ENCODE measurements around the gene LCTL. TPM values are rescaled to one million over a fixed set of nuclear protein-coding genes. Genes with fewer than 3 reads are reported as not detected.
"Not testable (repeated sequence)": the region's sequence is repeated elsewhere in the genome, so short reads cannot be mapped to it uniquely, and the experiment has no call there.

Gene LCTL
- total and polyA plus RNA-seq, 12 donors = 0.03 to 0.16 TPM; not detected in 10

- H3K36me3 ChIP-seq (replicated peaks in 1 of 2) = peaks cover 0 to 34% of the 10 kb centered on the region in 2 donors
- peak within 1 kb of the TSS; percentile 87 to 96 (median 92) for H3K27ac ChIP-seq
- peak; percentile 73 to 87 (median 77) for DNase-seq
- TF ChIP-seq POLR2A (IDR thresholded peaks at IDR 0.05) (peak; percentile 89), CTCF (IDR thresholded peaks at IDR 0.05) (peak in 5 of 6 experiments; percentile 10 to 33 (median 13))
- no peaks in the 10 kb centered on the region for H3K27me3 ChIP-seq
- peaks cover 14 to 28% of the 10 kb centered on the region in 2 donors for H3K4me1 ChIP-seq (replicated peaks in 1 of 2)
- no peaks in the 10 kb centered on the region for H3K9me3 ChIP-seq (replicated peaks in 1 of 3)
- H3K4me3 ChIP-seq = peak within 1 kb of the TSS; percentile 80 to 91 (median 90)
- WGBS, 4 donors = 0 to 1% (median 0%) methylated on average over 45 to 46 of the region's 46 CpGs
- intact Hi-C loops (cut with DNase I) = no loop called here
These were observed 61.0 kb downstream of the LCTL start, which contains the start of the genes RPL4 and ZWILCH for GRCh38 chr15:66504563-66505429. Gene RPL4, minus strand, starts transcription at chr15:66504855. Its CDS starts 65 bp downstream, at chr15:66504790. Gene ZWILCH, plus strand, starts transcription at chr15:66505326. Its CDS starts 13 bp downstream, at chr15:66505339.

DNA sequence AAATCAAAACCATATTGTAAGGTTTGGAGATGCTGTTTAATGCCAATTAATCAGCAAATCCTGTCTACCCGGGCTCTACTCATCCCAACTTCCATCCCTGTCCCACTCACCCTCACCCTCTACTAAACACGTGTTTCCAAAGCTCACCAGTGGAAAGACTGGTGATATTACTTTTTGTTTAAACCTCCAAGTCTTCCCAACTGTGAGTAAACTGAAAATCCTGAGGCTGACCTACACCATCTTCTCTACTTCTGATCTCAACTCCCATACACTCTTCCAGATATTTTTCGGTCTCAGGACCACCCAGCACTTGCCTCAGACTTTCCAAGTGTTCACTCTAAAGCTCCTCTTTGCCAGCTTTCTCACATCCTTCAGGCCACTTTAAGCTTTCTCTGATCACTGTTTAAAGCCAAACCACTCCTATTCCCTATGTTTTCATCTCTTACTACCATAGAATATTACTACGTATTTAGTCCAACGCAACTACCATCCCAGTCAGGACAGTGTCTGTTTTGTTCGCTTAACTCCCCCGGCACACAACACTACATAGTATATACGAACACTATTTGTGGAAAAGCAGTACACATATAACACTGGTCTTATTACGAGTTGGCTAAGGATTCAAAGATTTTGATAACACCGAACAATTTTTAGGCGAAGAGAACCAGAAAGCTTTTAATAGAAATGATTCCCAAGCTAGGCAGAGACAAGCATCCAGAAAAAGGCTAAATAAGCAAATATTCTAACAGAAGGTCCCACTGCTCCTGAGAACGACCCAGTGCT lies 61.8 kb downstream of the LCTL start:
- Histone ChIP-seq H3K36me3 (replicated peaks in 1 of 2) (peaks cover 0 to 42% of the 10 kb centered on the region in 2 donors), H3K4me1 (replicated peaks in 1 of 2) (peaks cover 14 to 28% of the 10 kb centered on the region in 2 donors), H3K27me3 (no peaks in the 10 kb centered on the region), H3K27ac (peak overlapping the region; percentile 87 to 96 (median 92)), H3K4me3 (peak overlapping the region; percentile 80 to 91 (median 90)), H3K9me3 (replicated peaks in 1 of 3) (no peaks in the 10 kb centered on the region)
- TF ChIP-seq POLR2A (IDR thresholded peaks at IDR 0.05) (no peak), CTCF (IDR thresholded peaks at IDR 0.05) (no peak)
- WGBS, 4 donors = 0 to 1% (median 0%) methylated on average over 12 of the region's 12 CpGs
- intact Hi-C loops (cut with DNase I) = no loop called here
- DNase-seq = no peak

DNA sequence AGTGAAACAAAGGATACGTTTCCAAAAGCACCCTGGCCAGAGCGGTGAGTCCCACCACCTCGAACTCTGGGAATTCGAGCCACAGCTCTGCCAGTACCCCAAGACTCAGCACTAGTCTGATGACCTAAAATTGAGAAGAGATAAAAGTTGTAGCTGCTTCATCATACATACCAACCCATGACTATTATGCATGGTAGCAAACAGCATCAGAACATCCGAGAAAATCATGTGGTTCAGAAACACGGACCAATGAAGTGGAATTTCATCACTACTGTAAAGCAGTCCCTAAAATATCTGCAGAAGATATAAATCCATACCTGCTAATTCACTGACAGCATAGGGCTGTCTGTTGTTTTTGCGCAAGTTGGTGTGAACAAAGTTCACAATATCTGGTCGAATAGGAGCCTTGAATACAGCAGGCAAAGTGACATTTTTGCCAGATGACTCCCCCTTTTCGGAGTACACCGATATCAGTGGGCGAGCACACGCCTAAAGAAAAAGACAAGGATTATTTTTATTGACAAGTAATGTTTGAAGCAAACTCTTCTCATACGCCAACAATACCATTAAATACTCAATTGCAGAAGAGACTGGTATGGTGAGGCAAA lies 62.7 kb downstream of the LCTL start:
- H3K36me3 ChIP-seq (replicated peaks in 1 of 2) = peaks cover 0 to 51% of the 10 kb centered on the region in 2 donors
- intact Hi-C loops (cut with DNase I); H3K27me3 ChIP-seq; H3K9me3 ChIP-seq (replicated peaks in 1 of 3); DNase-seq: not testable (repeated sequence)
- peaks cover 14 to 31% of the 10 kb centered on the region in 2 donors for H3K4me1 ChIP-seq (replicated peaks in 1 of 2)
- 41 to 49% (median 45%) methylated on average over 13 of the region's 13 CpGs for WGBS, 4 donors
- peak overlapping the region in 2 of 5 donors; percentile 90 to 96 for H3K27ac ChIP-seq
- peak overlapping the region in 1 of 4 donors; percentile 88 for H3K4me3 ChIP-seq

DNA sequence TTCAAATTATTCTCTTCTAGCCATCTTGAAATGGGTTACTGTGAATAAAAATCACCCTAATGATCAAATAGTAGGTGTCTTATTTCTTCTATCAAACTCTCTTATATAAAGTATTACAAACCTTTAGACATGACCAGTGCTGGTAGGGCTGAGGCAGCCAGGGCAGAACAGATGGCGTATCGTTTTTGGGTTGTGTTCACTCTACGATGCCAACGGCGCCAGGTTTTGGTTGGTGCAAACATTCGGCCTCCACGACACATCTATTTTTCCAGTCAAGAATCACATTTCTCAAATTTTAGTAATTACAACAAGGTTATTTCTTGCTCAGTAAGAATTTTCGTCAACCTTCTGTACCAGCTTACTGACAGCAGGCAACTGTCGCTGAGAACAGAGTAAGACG lies 63.3 kb downstream of the LCTL start:
- no peaks in the 10 kb centered on the region for H3K27me3 ChIP-seq
- H3K27ac ChIP-seq = peak overlapping the region in 1 of 5 donors; percentile 2
- H3K4me1 ChIP-seq (replicated peaks in 1 of 2) = peaks cover 14 to 35% of the 10 kb centered on the region in 2 donors
- TF ChIP-seq CTCF (IDR thresholded peaks at IDR 0.05) (no peak), POLR2A (IDR thresholded peaks at IDR 0.05) (no peak)
- peak overlapping the region in 1 of 4 donors; percentile 88 for H3K4me3 ChIP-seq
- DNase-seq = no peak
- WGBS, 4 donors = 79 to 84% (median 82%) methylated on average over 10 of the region's 10 CpGs
- intact Hi-C loops (cut with DNase I) = no loop called here
- H3K36me3 ChIP-seq (replicated peaks in 1 of 2) = peaks cover 0 to 54% of the 10 kb centered on the region in 2 donors
- H3K9me3 ChIP-seq (replicated peaks in 1 of 3) = no peaks in the 10 kb centered on the region

DNA sequence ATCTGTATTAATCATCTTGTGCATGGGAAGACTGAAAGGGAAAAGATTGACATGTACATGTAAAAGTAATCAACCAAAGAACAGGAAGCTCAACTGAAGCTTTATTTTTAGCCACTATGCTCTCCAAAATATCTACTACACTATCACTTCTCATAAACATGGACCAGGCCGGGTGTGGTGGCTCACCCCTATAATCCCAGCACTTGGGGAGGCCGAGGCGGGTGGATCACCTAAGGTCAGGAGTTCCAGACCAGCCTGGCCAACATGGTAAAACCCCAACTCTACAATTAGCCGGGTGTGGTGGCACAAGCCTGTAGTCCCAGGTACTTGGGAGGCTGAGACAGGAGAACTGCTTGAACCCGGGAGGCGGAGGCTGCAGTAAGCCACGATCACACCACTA lies 65.5 kb downstream of the LCTL start:
- peaks cover 18 to 40% of the 10 kb centered on the region in 2 donors for H3K4me1 ChIP-seq (replicated peaks in 1 of 2)
- H3K4me3 ChIP-seq; DNase-seq; H3K27ac ChIP-seq; intact Hi-C loops (cut with DNase I); H3K27me3 ChIP-seq; H3K9me3 ChIP-seq (replicated peaks in 1 of 3): not testable (repeated sequence)
- 77 to 87% (median 82%) methylated on average over 7 of the region's 7 CpGs for WGBS, 4 donors
- peaks cover 0 to 54% of the 10 kb centered on the region in 2 donors for H3K36me3 ChIP-seq (replicated peaks in 1 of 2)
